Osteoblast (primary cell): ENCODE measurements around the gene CDKN2B. TPM values are rescaled to one million over a fixed set of nuclear protein-coding genes. Genes with fewer than 3 reads are reported as not detected.
"Not testable (repeated sequence)": the region's sequence is repeated elsewhere in the genome, so short reads cannot be mapped to it uniquely, and the experiment has no call there.

ENCODE experiments used
- DNase-seq: peaks from one replicate; pipeline ENCODE4 v3.0.0; 2011; ENCODE audit warnings: low spot score, mixed read lengths; ENCODE audit not compliant: insufficient read length; ENCODE audit errors: missing footprints
- H2AFZ ChIP-seq: 2 replicates; pipeline ENCODE4 v1.6.0; 2011; ENCODE audit warnings: mild to moderate bottlenecking, low read length
- H3K27ac ChIP-seq: 2 replicates; pipeline ENCODE4 v1.5.1; 2011; ENCODE audit warnings: mild to moderate bottlenecking, low read depth, low read length, moderate library complexity
- H3K27me3 ChIP-seq: 2 replicates; pipeline ENCODE4 v1.6.0; 2012; ENCODE audit warnings: mild to moderate bottlenecking, control low read depth, inconsistent platforms, low read length, moderate library complexity; ENCODE audit not compliant: insufficient read depth
- H3K36me3 ChIP-seq: 2 replicates; pipeline ENCODE4 v1.5.1; 2011; ENCODE audit warnings: mild to moderate bottlenecking, low read length, control low read depth, moderate library complexity; ENCODE audit not compliant: insufficient read depth
- H3K4me1 ChIP-seq: 2 replicates; pipeline ENCODE4 v1.5.1; 2011; ENCODE audit warnings: mild to moderate bottlenecking, low read length, control low read depth, moderate library complexity; ENCODE audit not compliant: insufficient read depth
- H3K4me2 ChIP-seq: 2 replicates; pipeline ENCODE4 v1.6.0; 2011; ENCODE audit warnings: mild to moderate bottlenecking, low read length; ENCODE audit not compliant: insufficient read depth
- H3K4me3 ChIP-seq: fragments of 200-600 bp; sonication (generic); 3 replicates; pipeline ENCODE4 v1.5.1; 2012; ENCODE audit warnings: mild to moderate bottlenecking, low read length, inconsistent platforms; ENCODE audit not compliant: insufficient read depth
- H3K79me2 ChIP-seq: 2 replicates; pipeline ENCODE4 v1.6.0; 2012; ENCODE audit warnings: mild to moderate bottlenecking, low read length, control low read depth, inconsistent platforms; ENCODE audit not compliant: insufficient read depth
- H3K9me3 ChIP-seq: 2 replicates; pipeline ENCODE4 v1.5.1; 2011; ENCODE audit warnings: low read depth, low read length, control low read depth
- H4K20me1 ChIP-seq: 2 replicates; pipeline ENCODE4 v1.6.0; 2012; ENCODE audit warnings: mild to moderate bottlenecking, low read length, control low read depth; ENCODE audit not compliant: insufficient read depth
- total RNA-seq: library from RNA; depleted of rRNA; stranded (reverse); fragments of >200 nt; gene quantifications from 2 replicates; pipeline ENCODE4 v1.2.3, GENCODE V29; 2012
- TF ChIP-seq, protein P1 (sequence below): IDR thresholded peaks from 2 replicates; pipeline ENCODE4 v1.5.1; 2011; ENCODE audit warnings: mild to moderate bottlenecking, low read depth, low read length, moderate library complexity; ENCODE audit errors: extremely low read depth

CDKN2B gene, protein sequence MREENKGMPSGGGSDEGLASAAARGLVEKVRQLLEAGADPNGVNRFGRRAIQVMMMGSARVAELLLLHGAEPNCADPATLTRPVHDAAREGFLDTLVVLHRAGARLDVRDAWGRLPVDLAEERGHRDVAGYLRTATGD
- 50.7 and 51.9 TPM in 2 replicates for total RNA-seq

DNA sequence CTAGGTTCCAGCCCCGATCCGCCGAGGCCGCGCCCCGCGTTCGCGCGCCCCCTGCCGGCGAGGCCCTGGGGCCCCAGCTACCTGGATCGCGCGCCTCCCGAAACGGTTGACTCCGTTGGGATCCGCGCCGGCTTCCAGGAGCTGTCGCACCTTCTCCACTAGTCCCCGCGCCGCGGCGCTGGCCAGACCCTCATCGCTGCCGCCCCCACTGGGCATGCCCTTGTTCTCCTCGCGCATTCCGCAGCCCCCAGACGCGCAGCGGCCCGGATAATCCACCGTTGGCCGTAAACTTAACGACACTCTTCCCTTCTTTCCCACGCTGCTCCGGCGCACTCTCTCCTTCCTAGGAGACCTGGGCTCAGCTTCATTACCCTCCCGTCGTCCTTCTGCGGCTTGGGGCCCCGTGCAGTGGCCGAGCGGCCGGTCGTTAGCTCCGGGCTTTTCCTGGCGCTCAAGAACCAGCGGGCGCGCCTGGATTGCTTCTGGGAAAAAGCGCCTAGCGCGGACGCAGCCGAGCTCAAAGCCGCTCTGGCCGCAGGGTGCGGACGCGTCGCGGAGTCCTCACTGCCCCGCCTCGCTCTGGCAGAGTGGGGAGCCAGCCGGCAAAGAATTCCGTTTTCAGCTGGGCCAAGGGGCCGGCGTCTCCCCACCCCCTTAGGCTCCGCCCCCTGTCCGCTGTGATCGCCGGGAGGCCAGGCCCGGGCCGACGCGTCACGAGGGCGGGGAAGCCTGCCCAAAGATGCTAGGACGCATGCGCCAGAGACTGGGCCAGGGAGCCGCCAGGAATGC lies at the start of gene CDKN2B:
CDKN2B (minus strand) TSS at position 589 of the 789 bp plus-strand sequence; CDS start at position 237, 352 bp downstream.
- H3K9me3 ChIP-seq = no peaks in the 10 kb centered on the region
- H3K4me1 ChIP-seq = peaks cover 21% of the 10 kb centered on the region
- H3K27ac ChIP-seq = peak within 1 kb of the TSS; percentile 84
- H3K36me3 ChIP-seq = peaks cover 8% of the 10 kb centered on the region
- peak within 1 kb of the TSS; percentile 87 for H3K4me3 ChIP-seq
- peaks cover 34% of the 10 kb centered on the region for H3K79me2 ChIP-seq
- peak within 1 kb of the TSS; percentile 77 for H3K4me2 ChIP-seq
- TF ChIP-seq, protein P1, sequence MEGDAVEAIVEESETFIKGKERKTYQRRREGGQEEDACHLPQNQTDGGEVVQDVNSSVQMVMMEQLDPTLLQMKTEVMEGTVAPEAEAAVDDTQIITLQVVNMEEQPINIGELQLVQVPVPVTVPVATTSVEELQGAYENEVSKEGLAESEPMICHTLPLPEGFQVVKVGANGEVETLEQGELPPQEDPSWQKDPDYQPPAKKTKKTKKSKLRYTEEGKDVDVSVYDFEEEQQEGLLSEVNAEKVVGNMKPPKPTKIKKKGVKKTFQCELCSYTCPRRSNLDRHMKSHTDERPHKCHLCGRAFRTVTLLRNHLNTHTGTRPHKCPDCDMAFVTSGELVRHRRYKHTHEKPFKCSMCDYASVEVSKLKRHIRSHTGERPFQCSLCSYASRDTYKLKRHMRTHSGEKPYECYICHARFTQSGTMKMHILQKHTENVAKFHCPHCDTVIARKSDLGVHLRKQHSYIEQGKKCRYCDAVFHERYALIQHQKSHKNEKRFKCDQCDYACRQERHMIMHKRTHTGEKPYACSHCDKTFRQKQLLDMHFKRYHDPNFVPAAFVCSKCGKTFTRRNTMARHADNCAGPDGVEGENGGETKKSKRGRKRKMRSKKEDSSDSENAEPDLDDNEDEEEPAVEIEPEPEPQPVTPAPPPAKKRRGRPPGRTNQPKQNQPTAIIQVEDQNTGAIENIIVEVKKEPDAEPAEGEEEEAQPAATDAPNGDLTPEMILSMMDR = peak; percentile 81
- peak; percentile 99 for DNase-seq
- no peaks in the 10 kb centered on the region for H3K27me3 ChIP-seq
- peaks cover 9% of the 10 kb centered on the region for H4K20me1 ChIP-seq
- H2AFZ ChIP-seq = peak within 1 kb of the TSS; percentile 58

DNA sequence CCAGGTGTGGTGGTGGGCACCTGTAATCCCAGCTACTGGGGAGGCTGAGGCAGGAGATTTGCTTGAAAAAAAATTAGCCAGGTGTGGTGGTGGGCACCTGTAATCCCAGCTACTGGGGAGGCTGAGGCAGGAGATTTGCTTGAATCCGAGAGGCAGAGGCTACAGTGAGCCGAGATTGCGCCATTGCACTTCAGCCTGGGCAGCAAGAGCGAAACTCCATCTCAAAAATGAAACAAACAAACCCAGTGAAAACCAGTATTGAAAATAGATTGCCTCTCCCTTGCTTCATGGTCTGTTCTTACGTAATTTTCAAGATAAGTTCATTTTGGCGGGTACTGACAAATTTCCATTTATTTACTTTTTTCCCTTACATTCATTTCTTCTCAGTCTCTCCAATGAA lies 48.9 kb upstream of the CDKN2B start:
- H3K27me3 ChIP-seq, H3K4me3 ChIP-seq, H3K4me2 ChIP-seq, DNase-seq, H2AFZ ChIP-seq, H3K9me3 ChIP-seq, H3K4me1 ChIP-seq, H3K36me3 ChIP-seq, H4K20me1 ChIP-seq, H3K27ac ChIP-seq, H3K79me2 ChIP-seq: not testable (repeated sequence)

DNA sequence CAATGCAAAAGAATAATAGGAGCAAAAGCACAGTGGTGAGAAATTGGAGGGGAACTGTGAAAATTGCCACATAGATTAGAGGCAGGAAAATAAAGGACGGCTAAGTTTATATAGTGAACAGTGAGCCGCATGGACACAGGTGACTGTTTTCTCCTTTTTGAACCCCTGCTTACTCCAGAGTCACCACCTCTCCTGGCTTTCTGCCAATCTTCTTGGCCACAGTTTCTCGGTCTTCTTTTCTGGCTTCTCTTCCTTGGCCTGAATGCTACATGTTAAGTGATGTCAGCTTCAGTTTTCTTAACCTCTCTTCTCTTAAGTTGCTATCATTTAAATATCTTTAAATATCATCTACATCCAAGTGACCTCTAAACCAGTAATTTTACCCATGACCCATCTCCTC lies 47.3 kb upstream of the CDKN2B start:
- Histone ChIP-seq H3K79me2 (no peaks in the 10 kb centered on the region), H4K20me1 (no peaks in the 10 kb centered on the region), H3K27me3 (no peaks in the 10 kb centered on the region), H3K36me3 (no peaks in the 10 kb centered on the region), H3K4me1 (peaks cover 19% of the 10 kb centered on the region), H3K27ac (no peak overlapping the region), H3K9me3 (no peaks in the 10 kb centered on the region), H3K4me3 (no peak overlapping the region), H2AFZ (no peak overlapping the region), H3K4me2 (no peak overlapping the region)
- DNase-seq = no peak
- TF ChIP-seq, protein P1 = no peak

DNA sequence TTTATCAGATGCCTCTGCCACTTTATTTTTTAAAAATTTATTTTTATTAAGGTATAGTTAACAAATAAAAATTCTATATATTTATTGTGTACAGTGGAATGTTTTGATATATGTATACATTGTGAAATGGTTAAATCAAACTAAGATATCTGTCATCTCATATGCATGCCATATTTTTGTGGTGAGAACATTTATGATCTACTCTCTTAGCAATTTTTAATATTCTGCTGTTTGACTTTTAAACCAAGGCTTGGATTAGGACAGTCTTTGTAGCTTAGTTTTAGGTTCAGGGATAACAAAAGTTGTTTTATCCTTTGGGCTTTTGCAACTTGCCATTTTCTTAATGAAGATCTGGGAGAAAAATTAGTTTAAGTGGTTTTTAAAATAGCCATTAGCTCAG lies 46.0 kb upstream of the CDKN2B start:
- TF ChIP-seq, protein P1 = no peak
- H3K36me3 ChIP-seq = no peaks in the 10 kb centered on the region
- no peaks in the 10 kb centered on the region for H4K20me1 ChIP-seq
- no peak overlapping the region for H3K27ac ChIP-seq
- H3K4me2 ChIP-seq = no peak overlapping the region
- no peak overlapping the region for H2AFZ ChIP-seq
- H3K9me3 ChIP-seq = no peaks in the 10 kb centered on the region
- H3K27me3 ChIP-seq = no peaks in the 10 kb centered on the region
- DNase-seq = no peak
- H3K4me3 ChIP-seq = no peak overlapping the region
- peaks cover 19% of the 10 kb centered on the region for H3K4me1 ChIP-seq
- no peaks in the 10 kb centered on the region for H3K79me2 ChIP-seq
